GM21367 (cell line): ENCODE data around the gene SLC9B1.
"Not testable (repeated sequence)": the region's sequence is repeated elsewhere in the genome, so short reads cannot be mapped to it uniquely, and the experiment has no call there.

Experiments
- ATAC-seq: cut with Tn5 transposase; IDR thresholded peaks from one replicate; pipeline ENCODE4 v1.9.1; 2021; ENCODE audit not compliant: unreplicated experiment

SLC9B1 gene

DNA sequence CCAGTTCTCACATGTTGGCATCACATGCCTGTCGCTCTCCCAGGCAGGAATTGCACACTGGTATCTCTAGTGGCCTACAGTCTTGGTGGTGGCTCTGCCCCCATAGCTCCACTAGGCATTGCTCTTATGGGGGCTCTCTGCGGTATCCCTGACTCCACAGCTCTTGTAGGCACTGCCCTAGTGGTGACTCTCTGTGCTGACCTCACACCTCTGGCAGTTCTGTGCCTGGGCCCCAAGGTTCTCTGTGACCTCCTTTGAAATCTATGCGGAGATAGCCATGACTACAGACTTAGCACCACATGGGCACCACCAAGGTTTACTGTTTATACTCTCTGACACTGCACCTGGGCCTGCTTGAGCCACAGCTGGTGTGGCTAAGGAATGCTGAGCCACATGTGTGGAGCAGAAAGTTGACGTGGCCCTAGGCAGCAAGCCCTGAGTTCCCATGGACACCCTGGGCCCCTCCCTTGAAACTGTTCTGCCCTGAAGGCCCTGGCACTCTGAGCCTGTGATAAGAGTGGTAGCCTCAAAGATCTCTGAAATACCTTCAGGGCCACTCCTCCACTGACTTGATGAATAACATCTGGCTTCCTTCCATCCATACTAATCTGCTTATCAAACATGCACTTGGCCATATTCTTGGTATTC, 8.0 kb downstream of the SLC9B1 start:
- no peak for ATAC-seq

- no peak for ATAC-seq
These were observed 8.7 kb downstream of the SLC9B1 start for GRCh38 chr4:103010804-103011203.

DNA sequence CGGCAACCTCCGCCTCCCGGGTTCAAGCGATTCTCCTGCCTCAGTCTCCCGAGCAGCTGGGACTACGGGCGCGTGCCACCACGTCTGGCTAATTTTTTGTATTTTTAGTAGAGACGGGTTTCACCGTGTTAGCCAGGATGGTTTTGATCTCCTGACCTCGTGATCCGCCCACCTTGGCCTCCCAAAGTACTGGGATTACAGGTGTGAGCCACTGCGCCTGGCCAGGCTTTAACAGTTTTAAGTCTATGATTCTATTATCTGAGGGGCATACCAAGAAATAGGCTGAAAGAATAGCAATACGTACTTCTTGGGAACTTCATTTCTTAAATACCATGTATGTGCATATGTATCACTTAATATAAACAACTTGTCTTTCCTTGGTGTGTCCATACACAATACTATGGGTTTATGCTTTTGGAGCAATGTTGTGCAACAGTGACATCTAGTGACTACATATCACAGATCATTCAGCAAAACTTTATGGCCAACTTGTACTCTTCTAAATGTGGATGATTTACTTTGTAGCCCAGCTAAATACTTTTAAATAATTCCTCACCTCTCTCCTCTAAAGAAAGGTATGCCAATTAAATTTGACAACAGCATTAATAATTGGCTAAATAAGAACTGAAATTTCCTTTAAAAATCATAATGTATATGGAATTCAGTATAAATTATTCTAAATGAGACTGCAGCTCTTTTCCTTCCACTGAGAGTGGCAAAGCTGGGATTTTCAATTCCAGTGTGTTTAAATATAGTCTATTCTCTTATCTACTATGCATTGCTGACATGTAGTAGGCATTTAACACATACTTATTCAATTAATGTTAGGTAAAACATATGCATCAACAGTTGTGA, 10.4 kb downstream of the SLC9B1 start:
- ATAC-seq, result peak; percentile 81

DNA sequence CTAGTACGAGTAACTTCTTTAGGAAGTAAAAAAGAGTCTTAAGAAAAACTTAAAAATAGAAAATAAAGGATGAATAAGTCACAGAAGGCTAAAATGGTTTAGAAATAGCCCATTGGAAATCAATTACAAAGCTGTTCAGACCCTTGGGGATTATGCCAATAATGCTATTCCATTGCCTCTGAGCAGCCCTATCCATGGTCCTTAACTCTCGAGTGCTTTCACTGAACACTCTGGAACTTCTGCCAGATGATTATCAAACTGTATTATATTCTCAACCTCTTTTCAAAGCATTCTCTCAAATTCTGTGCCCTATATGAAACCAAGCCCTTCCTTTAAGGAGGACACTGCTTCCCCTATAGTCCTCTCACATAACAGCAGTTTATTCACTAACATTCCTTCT, 17.0 kb downstream of the SLC9B1 start:
- ATAC-seq, result no peak

GRCh38 chr4:102994803-102995202, 24.7 kb downstream of the SLC9B1 start:
- ATAC-seq, result no peak

GRCh38 chr4:102993985-102994384, 25.5 kb downstream of the SLC9B1 start:
- not testable (repeated sequence) for ATAC-seq

DNA sequence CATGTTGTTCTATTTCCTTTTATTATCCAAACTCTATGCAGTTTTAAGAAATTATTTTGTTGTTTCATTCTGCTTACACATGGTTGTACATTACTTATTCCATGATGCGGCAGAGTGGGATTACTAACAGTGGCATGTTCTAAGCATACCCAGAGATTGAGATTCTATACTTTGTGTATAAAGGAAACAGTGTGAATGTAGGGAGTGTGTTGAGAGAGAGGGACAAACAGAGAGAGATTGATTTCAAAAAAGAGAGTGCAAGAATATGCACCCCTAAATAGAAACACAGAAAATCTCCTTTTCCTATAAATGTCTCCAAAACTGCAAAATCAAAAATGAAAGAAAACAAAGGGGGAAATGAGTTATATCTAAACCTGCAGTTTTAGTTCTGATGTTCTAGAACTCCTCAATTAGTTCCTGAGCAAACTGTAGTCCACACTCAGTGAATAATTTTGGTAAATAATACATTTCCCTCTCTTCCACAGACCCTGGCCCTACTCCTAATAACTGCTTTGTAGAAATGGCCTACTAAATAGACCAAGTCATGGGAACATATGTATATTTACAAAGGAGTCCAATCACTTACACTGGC, 31.0 kb downstream of the SLC9B1 start:
- no peak for ATAC-seq

DNA sequence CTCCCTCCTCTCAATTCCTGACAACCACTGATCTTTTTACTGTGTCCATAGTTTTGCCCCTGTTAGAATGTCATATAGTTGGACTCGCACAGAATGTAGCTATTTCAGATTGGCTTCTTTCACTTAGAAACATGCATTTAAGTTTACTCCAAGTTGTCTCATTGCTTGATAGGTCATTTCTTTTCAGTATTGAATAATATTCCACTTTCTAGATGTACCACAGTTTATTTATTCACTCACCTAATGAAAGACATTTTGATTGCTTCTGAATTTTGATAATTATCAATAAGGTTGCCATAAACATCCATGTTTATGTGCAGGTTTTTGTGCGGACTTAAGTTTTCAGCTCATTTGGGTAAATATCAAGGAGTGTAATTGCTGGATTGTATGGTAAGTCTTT, 38.5 kb downstream of the SLC9B1 start:
- ATAC-seq, result no peak

DNA sequence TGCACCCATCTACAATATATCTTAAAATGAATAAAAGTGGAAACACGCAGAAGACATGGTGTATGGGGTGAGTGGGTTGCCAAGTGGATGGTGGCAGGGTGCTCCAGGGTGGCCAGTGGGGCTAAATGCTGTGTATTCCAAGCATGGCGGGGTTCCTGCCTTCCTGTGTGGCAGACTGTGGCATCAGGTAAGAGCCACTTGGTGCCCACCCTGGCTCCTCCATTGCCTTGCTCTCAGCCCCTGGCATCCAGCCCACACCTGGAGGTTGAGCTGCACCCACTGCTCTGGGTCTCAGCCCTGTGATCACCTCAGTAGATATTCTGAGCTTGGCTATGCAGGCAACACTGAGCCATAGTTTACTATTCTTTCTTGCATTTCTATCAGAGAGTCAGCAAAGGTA, 57.7 kb downstream of the SLC9B1 start:
- not testable (repeated sequence) for ATAC-seq

DNA sequence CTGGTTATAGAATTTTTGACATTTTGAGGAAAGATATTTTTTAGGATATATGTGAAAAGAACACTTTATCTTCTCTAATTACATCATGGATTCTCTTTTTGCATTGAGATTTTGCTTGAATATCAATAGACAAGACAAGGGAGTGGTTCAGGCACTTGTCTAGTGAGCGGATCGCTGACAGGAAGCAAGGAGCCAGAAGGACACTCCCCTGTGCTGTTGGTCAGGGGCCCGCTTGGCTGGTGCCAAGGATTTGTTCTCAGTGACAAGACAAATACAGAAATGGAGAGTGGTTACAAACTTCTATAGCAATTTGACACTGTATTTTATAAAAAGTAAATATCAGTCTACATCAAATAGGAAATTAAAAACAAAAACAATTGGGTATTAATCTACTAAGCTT, 60.0 kb downstream of the SLC9B1 start:
- ATAC-seq, result no peak

DNA sequence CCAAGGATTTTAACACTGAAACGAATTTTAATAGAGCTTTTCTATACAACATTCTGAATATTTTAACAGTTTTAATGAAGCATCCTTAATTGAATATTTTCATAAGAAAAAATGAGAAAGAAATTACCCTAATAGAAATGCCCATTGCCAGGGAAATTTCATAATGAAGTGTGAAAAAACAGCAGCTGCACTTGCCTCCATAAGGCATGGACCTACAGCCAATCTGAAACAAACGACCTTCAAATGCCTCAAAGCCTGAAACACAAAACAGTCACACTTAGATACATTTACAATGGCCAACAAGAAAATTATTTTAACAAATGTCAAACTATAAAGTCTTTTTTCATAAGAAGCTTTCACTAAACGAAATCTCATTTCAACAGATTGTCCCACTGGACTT, 74.4 kb downstream of the SLC9B1 start:
- no peak for ATAC-seq

DNA sequence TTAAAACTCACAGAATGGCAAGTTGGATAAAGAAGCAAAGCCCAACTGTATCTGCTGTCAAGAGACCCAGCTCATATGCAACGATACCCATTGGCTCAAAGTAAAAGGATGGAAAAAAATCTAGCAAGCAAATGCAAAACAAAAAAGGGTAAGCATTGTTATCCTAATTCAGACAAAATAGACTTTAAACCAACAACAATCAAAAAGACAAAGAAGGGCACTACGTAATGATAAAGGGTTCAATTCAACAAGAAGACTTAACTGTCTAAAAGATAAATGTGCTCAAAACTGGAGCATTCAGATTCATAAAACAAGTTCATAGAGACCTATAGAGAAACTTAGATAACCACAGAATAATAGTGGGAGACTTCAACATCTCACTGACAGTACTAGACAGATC, 81.4 kb downstream of the SLC9B1 start:
- not testable (repeated sequence) for ATAC-seq

DNA sequence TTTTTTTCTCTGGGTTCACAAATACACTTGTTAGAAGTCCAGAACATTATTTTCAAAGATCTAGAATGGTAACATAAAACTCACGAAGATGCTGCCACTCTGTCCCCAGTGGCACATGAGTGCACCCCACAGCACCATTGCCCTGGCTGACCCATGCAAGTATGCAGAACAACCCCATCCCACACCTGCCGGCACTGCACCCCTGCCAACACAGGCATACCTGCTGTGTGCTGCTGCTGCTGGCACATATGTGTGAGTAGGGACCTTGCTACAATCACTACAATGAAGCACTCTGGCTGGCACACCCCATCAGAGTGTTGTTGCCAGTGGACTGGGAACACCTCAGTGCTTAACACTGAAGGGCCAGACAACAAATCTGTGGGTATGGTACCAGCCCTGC, 83.8 kb downstream of the SLC9B1 start:
- no peak for ATAC-seq

DNA sequence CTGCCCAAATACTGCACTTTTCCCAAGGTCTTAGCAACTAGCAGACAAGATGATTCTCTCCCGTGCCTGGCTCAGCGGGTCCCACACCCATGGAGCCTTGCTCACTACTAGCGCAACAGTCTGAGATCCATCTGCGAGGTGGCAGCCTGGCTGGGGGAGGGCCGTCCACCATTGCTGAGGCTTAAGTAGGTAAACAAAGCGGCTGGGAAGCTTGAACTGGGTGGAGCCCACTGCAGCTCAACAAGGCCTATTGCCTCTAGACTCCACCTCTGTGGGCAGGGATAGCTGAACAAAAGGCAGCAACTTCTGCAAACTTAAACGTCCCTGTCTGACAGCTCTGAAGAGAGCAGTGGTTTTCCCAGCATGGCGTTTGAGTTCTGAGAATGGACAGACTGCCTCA, 99.8 kb downstream of the SLC9B1 start:
- not testable (repeated sequence) for ATAC-seq

DNA sequence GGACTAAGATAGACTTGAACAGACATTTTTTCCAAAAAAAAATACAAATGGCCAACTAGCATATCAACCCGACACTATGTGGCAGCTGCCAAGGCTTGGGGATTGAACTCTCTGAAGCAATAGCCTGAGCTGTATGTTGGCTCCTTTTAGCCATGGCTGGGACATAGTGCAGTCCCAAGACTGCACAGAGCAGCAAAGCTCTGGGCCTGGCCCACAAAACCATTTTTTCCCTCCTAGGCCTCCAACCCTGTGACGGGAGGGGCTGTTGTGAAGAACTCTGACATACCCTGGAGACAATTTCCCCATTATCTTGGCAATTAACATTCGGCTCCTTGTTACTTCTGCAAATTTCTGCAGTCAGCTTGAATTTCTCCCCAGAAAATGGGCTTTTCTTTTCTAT, 100.6 kb downstream of the SLC9B1 start:
- ATAC-seq, result no peak

- no peak for ATAC-seq
These were observed 117.7 kb downstream of the SLC9B1 start for GRCh38 chr4:102901804-102902203.

GRCh38 chr4:102897610-102898009, 121.9 kb downstream of the SLC9B1 start:
- not testable (repeated sequence) for ATAC-seq

- ATAC-seq, result not testable (repeated sequence)
These were observed 123.0 kb downstream of the SLC9B1 start for GRCh38 chr4:102896547-102896946.

GRCh38 chr4:102889866-102890265, 129.6 kb downstream of the SLC9B1 start:
- ATAC-seq, result not testable (repeated sequence)

- not testable (repeated sequence) for ATAC-seq
These were observed 130.9 kb downstream of the SLC9B1 start for GRCh38 chr4:102888570-102888969.

DNA sequence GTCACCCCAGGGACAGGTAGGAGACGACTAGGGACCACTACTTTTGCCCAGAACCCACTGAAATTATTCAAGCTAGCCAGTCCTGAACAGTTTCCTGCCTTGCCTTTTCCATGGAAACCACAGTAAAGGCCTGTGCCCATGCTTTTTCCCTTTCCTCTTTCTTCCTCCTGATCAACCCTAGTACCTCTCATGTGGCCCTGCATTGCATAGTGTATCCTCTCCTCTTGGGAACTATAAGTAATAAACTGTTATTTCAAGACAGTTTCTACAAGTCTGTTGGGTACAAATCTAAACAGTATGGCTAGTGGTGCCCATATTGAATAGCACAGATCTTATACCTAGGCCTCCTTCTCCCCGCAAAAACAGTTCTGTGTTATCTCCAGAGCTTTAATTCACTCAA, 136.2 kb downstream of the SLC9B1 start:
- ATAC-seq, result no peak

GRCh38 chr4:102881343-102881742, 138.2 kb downstream of the SLC9B1 start:
- ATAC-seq, result no peak
